ENCODE measurements around the gene CWC25. TPM values are rescaled to one million over a fixed set of nuclear protein-coding genes. Genes with fewer than 3 reads are reported as not detected.

CWC25 gene
- total RNA-seq, 1 experiment from 2014 or later: 14.1 TPM

DNA sequence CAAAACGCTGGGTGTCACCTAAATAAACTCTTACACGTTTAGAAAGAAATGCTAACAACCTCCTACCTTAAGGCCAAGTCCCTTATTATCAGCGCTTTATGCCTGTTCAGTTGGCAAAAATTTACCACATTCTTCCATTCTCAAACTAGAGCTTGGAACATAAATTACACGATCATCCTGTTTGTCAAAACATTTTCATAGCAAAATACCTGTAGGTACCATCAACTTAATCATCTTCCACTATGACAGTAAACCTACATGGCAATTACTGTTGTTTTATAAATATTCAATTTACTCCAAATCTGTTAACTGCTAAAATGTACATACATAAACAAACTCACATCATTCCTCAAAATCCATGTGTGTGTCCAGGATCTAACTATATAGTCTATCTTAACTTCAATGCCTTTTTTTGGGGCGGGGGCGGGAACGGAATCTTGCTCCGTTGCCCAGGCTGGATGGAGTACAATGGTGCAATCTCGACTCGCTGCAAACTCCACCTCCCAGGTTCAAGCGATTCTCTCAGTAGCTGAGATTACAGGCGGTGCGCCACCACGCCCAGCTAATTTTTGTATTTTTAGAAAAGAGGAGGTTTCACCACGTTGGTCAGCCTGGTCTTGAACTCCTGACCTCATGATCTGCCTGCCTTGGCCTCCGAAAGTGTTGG lies 24.0 kb upstream of the CWC25 start:
- DNase-seq (ENCODE audit: low spot score): no peak
- H3K4me1 ChIP-seq (ENCODE audit: insufficient read depth, low read length, poor library complexity, severe bottlenecking): no peaks in the 10 kb centered on the region
- H3K36me3 ChIP-seq (ENCODE audit: insufficient read depth, low read length, poor library complexity, severe bottlenecking): peaks cover 58% of the 10 kb centered on the region
- no peaks in the 10 kb centered on the region for H3K27me3 ChIP-seq (replicated peaks; ENCODE audit: insufficient read depth, low read depth, low read length, poor library complexity)
- POLR2A ChIA-PET (ENCODE audit: low non-redundant PET): no interaction called here
- TF ChIP-seq, protein P1, sequence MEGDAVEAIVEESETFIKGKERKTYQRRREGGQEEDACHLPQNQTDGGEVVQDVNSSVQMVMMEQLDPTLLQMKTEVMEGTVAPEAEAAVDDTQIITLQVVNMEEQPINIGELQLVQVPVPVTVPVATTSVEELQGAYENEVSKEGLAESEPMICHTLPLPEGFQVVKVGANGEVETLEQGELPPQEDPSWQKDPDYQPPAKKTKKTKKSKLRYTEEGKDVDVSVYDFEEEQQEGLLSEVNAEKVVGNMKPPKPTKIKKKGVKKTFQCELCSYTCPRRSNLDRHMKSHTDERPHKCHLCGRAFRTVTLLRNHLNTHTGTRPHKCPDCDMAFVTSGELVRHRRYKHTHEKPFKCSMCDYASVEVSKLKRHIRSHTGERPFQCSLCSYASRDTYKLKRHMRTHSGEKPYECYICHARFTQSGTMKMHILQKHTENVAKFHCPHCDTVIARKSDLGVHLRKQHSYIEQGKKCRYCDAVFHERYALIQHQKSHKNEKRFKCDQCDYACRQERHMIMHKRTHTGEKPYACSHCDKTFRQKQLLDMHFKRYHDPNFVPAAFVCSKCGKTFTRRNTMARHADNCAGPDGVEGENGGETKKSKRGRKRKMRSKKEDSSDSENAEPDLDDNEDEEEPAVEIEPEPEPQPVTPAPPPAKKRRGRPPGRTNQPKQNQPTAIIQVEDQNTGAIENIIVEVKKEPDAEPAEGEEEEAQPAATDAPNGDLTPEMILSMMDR (conservative IDR thresholded peaks at IDR 0.05; ENCODE audit: low read depth, low read length): no peak
- TF ChIP-seq EZH2 (IDR thresholded peaks at IDR 0.05; ENCODE audit: borderline replicate concordance, low read depth, low read length, poor library complexity, severe bottlenecking): no peak
- no peak overlapping the region for H3K27ac ChIP-seq (ENCODE audit: low read depth, low read length, poor library complexity, severe bottlenecking)
- no peaks in the 10 kb centered on the region for H3K9me3 ChIP-seq (ENCODE audit: low read depth, low read length, poor library complexity, severe bottlenecking)
- no TSS peak for BruUV-seq (replicated peaks)
- CTCF ChIA-PET: no interaction called here
- no peak overlapping the region for H3K4me3 ChIP-seq (ENCODE audit: low read depth, low read length, poor library complexity, severe bottlenecking)
- intact Hi-C loops (cut with micrococcal nuclease; ENCODE audit: unreplicated experiment): no loop called here

DNA sequence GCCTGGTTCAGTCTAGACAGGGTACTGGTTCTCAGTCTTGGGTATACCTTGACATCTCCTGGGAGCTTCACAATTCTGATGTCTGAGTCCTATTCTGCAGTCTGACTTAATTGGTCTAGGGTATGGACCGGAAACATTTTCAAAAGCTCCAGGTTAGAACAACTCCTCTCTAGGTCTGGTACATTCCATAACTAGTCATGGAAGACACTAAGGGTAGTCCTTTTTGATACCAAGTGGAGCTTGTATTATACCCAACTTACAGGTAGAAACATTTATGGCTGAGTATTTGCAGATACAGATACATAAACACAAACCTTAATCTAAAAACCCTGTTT lies 23.4 kb upstream of the CWC25 start:
- Histone ChIP-seq H3K9me3 (ENCODE audit: low read depth, low read length, poor library complexity, severe bottlenecking) (no peaks in the 10 kb centered on the region), H3K27me3 (replicated peaks; ENCODE audit: insufficient read depth, low read depth, low read length, poor library complexity) (no peaks in the 10 kb centered on the region), H3K4me3 (ENCODE audit: low read depth, low read length, poor library complexity, severe bottlenecking) (no peak overlapping the region), H3K36me3 (ENCODE audit: insufficient read depth, low read length, poor library complexity, severe bottlenecking) (peaks cover 58% of the 10 kb centered on the region), H3K4me1 (ENCODE audit: insufficient read depth, low read length, poor library complexity, severe bottlenecking) (no peaks in the 10 kb centered on the region), H3K27ac (ENCODE audit: low read depth, low read length, poor library complexity, severe bottlenecking) (no peak overlapping the region)
- BruUV-seq (replicated peaks): no TSS peak
- no peak for DNase-seq (ENCODE audit: low spot score)
- CTCF ChIA-PET: no interaction called here
- TF ChIP-seq EZH2 (IDR thresholded peaks at IDR 0.05; ENCODE audit: borderline replicate concordance, low read depth, low read length, poor library complexity, severe bottlenecking): no peak
- TF ChIP-seq, protein P1 (conservative IDR thresholded peaks at IDR 0.05; ENCODE audit: low read depth, low read length): no peak
- intact Hi-C loops (cut with micrococcal nuclease; ENCODE audit: unreplicated experiment): no loop called here
- POLR2A ChIA-PET (ENCODE audit: low non-redundant PET): interaction anchor here (0.6 kb wide), 1 partner anchor 171 kb away, joined by 3 read pairs; no protein-coding TSS in a partner anchor

DNA sequence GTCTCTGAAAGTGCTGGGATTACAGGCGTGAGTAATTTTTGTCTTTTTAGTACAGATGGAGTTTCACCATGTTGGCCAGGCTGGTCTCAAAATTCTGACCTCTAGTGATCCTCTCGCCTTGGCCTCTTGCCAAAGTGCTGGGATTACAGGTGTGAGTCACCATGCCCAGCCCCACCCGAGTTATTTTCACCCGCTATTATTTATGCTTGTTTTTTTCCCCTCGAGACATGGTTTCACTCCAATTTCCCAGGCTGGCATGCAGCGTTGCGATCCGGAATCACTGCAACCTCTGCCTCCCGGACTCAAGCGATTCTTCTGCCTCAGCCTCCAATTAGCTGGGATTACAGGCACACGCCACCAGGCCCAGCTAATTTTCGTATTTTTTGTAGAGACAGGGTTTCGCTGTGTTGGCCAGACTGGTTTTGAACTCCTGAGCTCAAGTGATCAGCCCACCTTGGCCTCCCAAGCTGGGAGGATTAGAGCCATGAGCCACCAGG lies 19.2 kb upstream of the CWC25 start:
- ChIA-PET CTCF (no interaction called here), POLR2A (ENCODE audit: low non-redundant PET) (interaction anchor here (0.5 kb wide), 1 partner anchor 138 kb away, joined by 4 read pairs; no protein-coding TSS in a partner anchor)
- H3K4me1 ChIP-seq (ENCODE audit: insufficient read depth, low read length, poor library complexity, severe bottlenecking): no peaks in the 10 kb centered on the region

More for the DNA sequence above, 19.2 kb upstream of the CWC25 start:
- intact Hi-C loops (cut with micrococcal nuclease; ENCODE audit: unreplicated experiment): no loop called here
- no peak for TF ChIP-seq EZH2 (IDR thresholded peaks at IDR 0.05; ENCODE audit: borderline replicate concordance, low read depth, low read length, poor library complexity, severe bottlenecking)
- TF ChIP-seq, protein P1 (conservative IDR thresholded peaks at IDR 0.05; ENCODE audit: low read depth, low read length): no peak
- no peak overlapping the region for H3K27ac ChIP-seq (ENCODE audit: low read depth, low read length, poor library complexity, severe bottlenecking)
- H3K4me3 ChIP-seq (ENCODE audit: low read depth, low read length, poor library complexity, severe bottlenecking): no peak overlapping the region
- peaks cover 20% of the 10 kb centered on the region for H3K36me3 ChIP-seq (ENCODE audit: insufficient read depth, low read length, poor library complexity, severe bottlenecking)
- no peaks in the 10 kb centered on the region for H3K9me3 ChIP-seq (ENCODE audit: low read depth, low read length, poor library complexity, severe bottlenecking)
- no TSS peak for BruUV-seq (replicated peaks)
- no peak for DNase-seq (ENCODE audit: low spot score)
- H3K27me3 ChIP-seq (replicated peaks; ENCODE audit: insufficient read depth, low read depth, low read length, poor library complexity): no peaks in the 10 kb centered on the region
